PC-9 (cell line): ENCODE results near the gene IGF1. TPM values are rescaled to one million over a fixed set of nuclear protein-coding genes. Genes with fewer than 3 reads are reported as not detected.

Source experiments
- BruUV-seq: library from RNA; stranded (reverse); fragments of 400-500 nt; replicated peaks from 2 replicates; lab custom pipeline; 2021; lab: Mats Ljungman, UMichigan
- CTCF ChIA-PET: fragments of 300-600 bp; sonication (Branson Sonifier 250); formaldehyde crosslinking; loops from one replicate; lab custom pipeline; 2022; ENCODE audit warnings: antibody characterized with exemption; lab: Charles Lee
- POLR2A ChIA-PET: fragments of 300-600 bp; sonication (Branson Sonifier 250); formaldehyde crosslinking; loops from one replicate; lab custom pipeline; 2022; ENCODE audit warnings: antibody characterized with exemption; ENCODE audit not compliant: unreplicated experiment; lab: Charles Lee
- DNase-seq, 2 experiments: peaks; one replicate each; pipeline versions ENCODE4 v3.0.0 to v3.0.0-alpha.2; 2015 to 2022; ENCODE audit warnings: mixed read lengths in 1 of 2
- H2AFZ ChIP-seq: fragments of 200-600 bp; sonication (generic); 2 replicates; pipeline ENCODE4 v1.8.1; 2017; ENCODE audit warnings: antibody characterized with exemption
- H3F3A ChIP-seq: fragments of 200-600 bp; sonication (generic); 2 replicates; pipeline ENCODE4 v1.8.1; 2017; ENCODE audit warnings: antibody characterized with exemption, mild to moderate bottlenecking, low read depth; ENCODE audit not compliant: insufficient read depth
- H3K27ac ChIP-seq: fragments of 200-600 bp; sonication (generic); 2 replicates; pipeline ENCODE4 v1.6.1; 2016; ENCODE audit warnings: mixed run types
- H3K27me3 ChIP-seq: fragments of 200-600 bp; sonication (generic); 2 replicates; pipeline ENCODE4 v1.6.1; 2016; ENCODE audit warnings: low read depth, mixed run types; ENCODE audit not compliant: insufficient read depth
- H3K36me3 ChIP-seq: fragments of 200-600 bp; sonication (generic); 2 replicates; pipeline ENCODE4 v1.6.1; 2016; ENCODE audit warnings: low read depth, mixed run types
- H3K4me1 ChIP-seq: fragments of 200-600 bp; sonication (generic); replicated peaks from 2 replicates; pipeline ENCODE4 v1.6.1; 2016; ENCODE audit warnings: mixed run types; ENCODE audit not compliant: insufficient read depth
- H3K4me2 ChIP-seq: fragments of 200-600 bp; sonication (generic); 2 replicates; pipeline ENCODE4 v1.6.1; 2017; ENCODE audit warnings: mixed run types
- H3K4me3 ChIP-seq: fragments of 200-600 bp; sonication (generic); 2 replicates; pipeline ENCODE4 v1.6.1; 2016; ENCODE audit warnings: mixed run types
- H3K79me2 ChIP-seq: fragments of 200-600 bp; sonication (generic); 2 replicates; pipeline ENCODE4 v1.6.1; 2017; ENCODE audit warnings: low read depth, mixed run types
- H3K9me2 ChIP-seq: fragments of 200-600 bp; sonication (generic); 2 replicates; pipeline ENCODE4 v1.8.1; 2017; ENCODE audit warnings: mild to moderate bottlenecking; ENCODE audit not compliant: insufficient read depth
- H3K9me3 ChIP-seq: fragments of 200-600 bp; sonication (generic); 2 replicates; pipeline ENCODE4 v1.8.1; 2016; ENCODE audit warnings: low read depth; ENCODE audit not compliant: insufficient read depth
- H4K20me1 ChIP-seq: fragments of 200-600 bp; sonication (generic); 2 replicates; pipeline ENCODE4 v1.8.1; 2017; ENCODE audit not compliant: insufficient read depth
- CTCF ChIP-seq: fragments of 200-600 bp; sonication (generic); conservative IDR thresholded peaks from 2 replicates; pipeline ENCODE4 v1.6.1; 2017; ENCODE audit warnings: mixed run types, antibody characterized with exemption, mild to moderate bottlenecking, moderate library complexity
- EZH2 ChIP-seq: fragments of 200-600 bp; sonication (generic); IDR thresholded peaks from 2 replicates; pipeline ENCODE4 v1.8.0; 2017; ENCODE audit warnings: antibody characterized with exemption, low read depth
- intact Hi-C: fragments of 100-400 bp; cut with micrococcal nuclease; formaldehyde crosslinking; loops from one replicate; pipeline ENCODE4 v1.10.0; 2022; ENCODE audit not compliant: unreplicated experiment
- total RNA-seq: library from RNA; stranded (reverse); gene quantifications from 2 replicates; pipeline ENCODE4 v1.2.3, GENCODE V29; 2021

The IGF1 gene
- total RNA-seq, 1 experiment from 2014 or later, result not detected

GRCh38 chr12:102504280-102504679 lies 23.9 kb upstream of the IGF1 start:
- H3K4me2 ChIP-seq, result no peak overlapping the region
- CTCF ChIA-PET, result no interaction called here
- no peaks in the 10 kb centered on the region for H4K20me1 ChIP-seq
- no peak overlapping the region for H2AFZ ChIP-seq
- no peaks in the 10 kb centered on the region for H3K4me1 ChIP-seq
- H3K79me2 ChIP-seq, result no peaks in the 10 kb centered on the region
- no peak overlapping the region for H3K4me3 ChIP-seq
- H3K9me3 ChIP-seq, result no peaks in the 10 kb centered on the region
- BruUV-seq, result no TSS peak
- intact Hi-C loops, result no loop called here
- H3K27me3 ChIP-seq, result no peaks in the 10 kb centered on the region
- H3K9me2 ChIP-seq, result no peaks in the 10 kb centered on the region
- no peak for DNase-seq
- H3F3A ChIP-seq, result no peaks in the 10 kb centered on the region
- no peak overlapping the region for H3K27ac ChIP-seq
- POLR2A ChIA-PET, result no interaction called here
- H3K36me3 ChIP-seq, result no peaks in the 10 kb centered on the region
- no peak for TF ChIP-seq CTCF
- no peak for TF ChIP-seq EZH2

GRCh38 chr12:102503831-102504230 lies 23.5 kb upstream of the IGF1 start:
- intact Hi-C loops, result no loop called here
- Histone ChIP-seq H3K4me3 (no peak overlapping the region), H3K27ac (no peak overlapping the region), H3K4me1 (no peaks in the 10 kb centered on the region), H3K4me2 (no peak overlapping the region), H3K9me3 (no peaks in the 10 kb centered on the region), H3K9me2 (no peaks in the 10 kb centered on the region), H3K79me2 (no peaks in the 10 kb centered on the region), H3K27me3 (no peaks in the 10 kb centered on the region), H4K20me1 (no peaks in the 10 kb centered on the region), H3F3A (no peaks in the 10 kb centered on the region), H3K36me3 (no peaks in the 10 kb centered on the region), H2AFZ (no peak overlapping the region)
- CTCF ChIA-PET, result no interaction called here
- no TSS peak for BruUV-seq
- POLR2A ChIA-PET, result no interaction called here
- no peak for TF ChIP-seq EZH2
- no peak for TF ChIP-seq CTCF
- DNase-seq, result no peak

GRCh38 chr12:102503056-102503681 lies 22.8 kb upstream of the IGF1 start:
- H2AFZ ChIP-seq, result no peak overlapping the region
- H3K9me3 ChIP-seq, result no peaks in the 10 kb centered on the region
- BruUV-seq, result no TSS peak
- ChIA-PET CTCF (no interaction called here), POLR2A (no interaction called here)
- no peak for DNase-seq
- H3F3A ChIP-seq, result no peaks in the 10 kb centered on the region
- no peak overlapping the region for H3K27ac ChIP-seq
- no peaks in the 10 kb centered on the region for H3K27me3 ChIP-seq
- no peaks in the 10 kb centered on the region for H3K4me1 ChIP-seq
- H4K20me1 ChIP-seq, result no peaks in the 10 kb centered on the region
- no peak overlapping the region for H3K4me2 ChIP-seq
- no peaks in the 10 kb centered on the region for H3K79me2 ChIP-seq
- H3K36me3 ChIP-seq, result no peaks in the 10 kb centered on the region
- TF ChIP-seq CTCF (no peak), EZH2 (no peak)
- H3K9me2 ChIP-seq, result no peaks in the 10 kb centered on the region
- intact Hi-C loops, result no loop called here
- H3K4me3 ChIP-seq, result no peak overlapping the region
